H1 (cell line): ENCODE measurements around the gene DBNL. TPM values are rescaled to one million over a fixed set of nuclear protein-coding genes. Genes with fewer than 3 reads are reported as not detected.

Experiments
- CTCF ChIA-PET: fragments of 300-600 bp; sonication (Branson Sonifier 250); formaldehyde crosslinking; loops from one replicate; lab custom pipeline; 2021; ENCODE audit not compliant: partially characterized antibody; lab: Charles Lee
- POLR2A ChIA-PET: fragments of 300-600 bp; sonication (Branson Sonifier 250); formaldehyde crosslinking; loops from one replicate; lab custom pipeline; 2021; ENCODE audit warnings: inconsistent platforms; ENCODE audit not compliant: partially characterized antibody; lab: Charles Lee
- DNase-seq, 2 experiments: peaks; one replicate each; pipeline versions ENCODE4 v3.0.0 to v3.0.0-alpha.2; 2010 to 2022; ENCODE audit warnings: low spot score in 2 of 2, low read depth in 1 of 2, mixed read lengths in 1 of 2
- FAIRE-seq: peaks from 2 replicates; lab custom pipeline; 2011; peaks lifted over from hg19 to GRCh38; lab: Jason Lieb, UNC
- H2AFZ ChIP-seq: 2 replicates; pipeline ENCODE4 v1.8.1; 2012; ENCODE audit warnings: low read length, inconsistent platforms
- H2AK5ac ChIP-seq: 2 replicates; pipeline ENCODE4 v1.6.1; 2013; ENCODE audit warnings: low read depth, low read length
- H2BK120ac ChIP-seq: replicated peaks from 2 replicates; pipeline ENCODE3; 2013; ENCODE audit warnings: low read depth, low read length, inconsistent platforms
- H2BK12ac ChIP-seq: 2 replicates; pipeline ENCODE4 v1.6.1; 2013; ENCODE audit warnings: low read depth, low read length
- H2BK15ac ChIP-seq: 2 replicates; pipeline ENCODE4 v1.6.1; 2013; ENCODE audit warnings: low read length
- H2BK20ac ChIP-seq: 2 replicates; pipeline ENCODE4 v1.6.1; 2013; ENCODE audit warnings: low read length
- H2BK5ac ChIP-seq: 2 replicates; pipeline ENCODE4 v1.6.1; 2013; ENCODE audit warnings: low read depth, low read length
- H3K14ac ChIP-seq: 2 replicates; pipeline ENCODE4 v1.6.1; 2013; ENCODE audit warnings: inconsistent platforms; ENCODE audit not compliant: insufficient read length
- H3K18ac ChIP-seq: 2 replicates; pipeline ENCODE4 v1.6.1; 2013; ENCODE audit warnings: low read length; ENCODE audit errors: extremely low read depth
- H3K23ac ChIP-seq: 2 replicates; pipeline ENCODE4 v1.6.1; 2013; ENCODE audit warnings: inconsistent platforms; ENCODE audit not compliant: insufficient read length
- H3K23me2 ChIP-seq: 2 replicates; pipeline ENCODE4 v1.6.1; 2013; ENCODE audit warnings: low read depth, low read length
- H3K27ac ChIP-seq: 2 replicates; pipeline ENCODE4 v1.6.1; 2011; ENCODE audit warnings: low read depth, low read length, inconsistent platforms
- H3K27me3 ChIP-seq, 4 experiments: replicated peaks in 1 of 4; 1 replicate in 1 of 4; 2 replicates in 3 of 4; pipeline versions ENCODE4 v1.6.1 to v1.8.1; 2011 to 2013; ENCODE audit warnings: low read length in 3 of 4, mild to moderate bottlenecking in 3 of 4, inconsistent platforms in 2 of 4, mixed read lengths in 2 of 4, moderate library complexity in 1 of 4; ENCODE audit not compliant: control insufficient read depth in 3 of 4, insufficient read depth in 3 of 4; ENCODE audit errors: extremely low read depth in 1 of 4
- H3K36me3 ChIP-seq, 4 experiments: 2 replicates each; pipeline versions ENCODE4 v1.6.1 to v1.8.1; 2011 to 2013; ENCODE audit warnings: mild to moderate bottlenecking in 4 of 4, low read length in 3 of 4, moderate library complexity in 2 of 4, control low read depth in 1 of 4, inconsistent platforms in 1 of 4; ENCODE audit not compliant: insufficient read depth in 4 of 4, control insufficient read depth in 2 of 4
- H3K4ac ChIP-seq: replicated peaks from 2 replicates; pipeline ENCODE3; 2013; ENCODE audit warnings: low read length, low read depth, mixed read lengths, inconsistent platforms; ENCODE audit not compliant: insufficient read length
- H3K4me1 ChIP-seq, 4 experiments: replicated peaks in 1 of 4; 1 replicate in 1 of 4; 2 replicates in 3 of 4; pipeline versions ENCODE4 v1.6.1 to v1.8.1; 2011 to 2013; ENCODE audit warnings: low read length in 3 of 4, inconsistent platforms in 2 of 4, mixed read lengths in 1 of 4; ENCODE audit not compliant: insufficient read depth in 4 of 4, control insufficient read depth in 3 of 4
- H3K4me2 ChIP-seq, 2 experiments: 2 replicates each; pipeline versions ENCODE4 v1.6.1 to v1.8.1; 2011 to 2013; ENCODE audit warnings: low read depth in 2 of 2, low read length in 2 of 2, control low read depth in 1 of 2, inconsistent platforms in 1 of 2, mild to moderate bottlenecking in 1 of 2; ENCODE audit not compliant: insufficient read depth in 1 of 2
- H3K4me3 ChIP-seq, 4 experiments: fragments of 200-600, 300-600 bp in 1 of 4; sonication (generic), shearing (Covaris generic), sonication (Bioruptor Twin) in 1 of 4; 2 replicates each; pipeline versions ENCODE4 v1.5.1 to v1.8.1; 2011 to 2016; ENCODE audit warnings: low read length in 4 of 4, low read depth in 3 of 4, control low read depth in 2 of 4, inconsistent platforms in 2 of 4, mild to moderate bottlenecking in 2 of 4, mixed read lengths in 1 of 4, moderate library complexity in 1 of 4; ENCODE audit not compliant: insufficient read depth in 2 of 4; ENCODE audit errors: extremely low read depth in 1 of 4
- H3K56ac ChIP-seq: replicated peaks from 2 replicates; pipeline ENCODE3; 2013; ENCODE audit warnings: low read depth, mild to moderate bottlenecking, mixed read lengths, low read length, inconsistent platforms; ENCODE audit not compliant: insufficient read length
- H3K79me1 ChIP-seq: 2 replicates; pipeline ENCODE4 v1.6.1; 2013; ENCODE audit warnings: low read depth, low read length, control low read depth
- H3K79me2 ChIP-seq, 2 experiments: 2 replicates each; pipeline versions ENCODE4 v1.6.1 to v1.8.1; 2012 to 2013; ENCODE audit warnings: low read length in 2 of 2, mild to moderate bottlenecking in 2 of 2, inconsistent platforms in 1 of 2; ENCODE audit not compliant: insufficient read depth in 2 of 2, control insufficient read depth in 1 of 2
- H3K9ac ChIP-seq, 4 experiments: replicated peaks in 1 of 4; 1 replicate in 1 of 4; 2 replicates in 3 of 4; pipeline versions ENCODE4 v1.6.1 to v1.8.1; 2011 to 2013; ENCODE audit warnings: low read depth in 3 of 4, low read length in 3 of 4, control low read depth in 2 of 4, mild to moderate bottlenecking in 2 of 4, moderate library complexity in 2 of 4, inconsistent platforms in 1 of 4; ENCODE audit errors: extremely low read depth in 1 of 4
- H3K9me3 ChIP-seq, 2 experiments: 2 replicates each; pipeline versions ENCODE4 v1.6.1 to v1.8.1; 2012 to 2013; ENCODE audit warnings: mild to moderate bottlenecking in 2 of 2, moderate library complexity in 2 of 2, control low read depth in 1 of 2, inconsistent platforms in 1 of 2, low read depth in 1 of 2, low read length in 1 of 2, mixed read lengths in 1 of 2; ENCODE audit not compliant: insufficient read depth in 2 of 2
- H4K20me1 ChIP-seq, 2 experiments: replicated peaks in 1 of 2; 2 replicates each; pipeline versions ENCODE3 to v1.8.1; 2011 to 2013; ENCODE audit warnings: inconsistent platforms in 2 of 2, low read length in 2 of 2, mild to moderate bottlenecking in 1 of 2; ENCODE audit not compliant: insufficient read depth in 2 of 2, control insufficient read depth in 1 of 2
- H4K5ac ChIP-seq: 2 replicates; pipeline ENCODE4 v1.6.1; 2013; ENCODE audit warnings: low read length, low read depth, mixed read lengths, inconsistent platforms; ENCODE audit not compliant: insufficient read length
- H4K8ac ChIP-seq: 2 replicates; pipeline ENCODE4 v1.8.0; 2013; ENCODE audit warnings: mild to moderate bottlenecking, moderate library complexity, low read length, inconsistent platforms; ENCODE audit not compliant: insufficient read depth; ENCODE audit errors: extremely low read depth
- H4K91ac ChIP-seq: replicated peaks from 2 replicates; pipeline ENCODE3; 2013; ENCODE audit warnings: low read length, mixed read lengths, inconsistent platforms; ENCODE audit not compliant: insufficient read length
- CBX5 ChIP-seq: fragments of 300-800, 300-1000 bp; sonication (generic); IDR thresholded peaks from 2 replicates; pipeline ENCODE4 v1.7.1; 2016; ENCODE audit warnings: antibody characterized with exemption, low read length, low read depth
- POLR2AphosphoS5 ChIP-seq: IDR thresholded peaks from 2 replicates; pipeline ENCODE4 v1.6.1; 2011; ENCODE audit warnings: low read depth, low read length
- WGBS, 2 experiments: shearing (Covaris generic) in 1 of 2; methylation state at CpG; one replicate each; pipeline versions ENCODE4 v1.1.6 to v1.1.7; 2013 to 2015; ENCODE audit warnings: low lambda C conversion rate in 2 of 2, mixed read lengths in 2 of 2, inconsistent platforms in 1 of 2, low coverage in 1 of 2, missing lambda C conversion rate in 1 of 2; ENCODE audit not compliant: insufficient replicate concordance in 2 of 2, insufficient coverage in 1 of 2, insufficient read length in 1 of 2; ENCODE audit errors: extremely low coverage in 1 of 2, missing lambda C conversion rate in 1 of 2; 5-methylcytosine and 5-hydroxymethylcytosine counted together
- polyA plus RNA-seq, 7 experiments: library from polyadenylated mRNA; depleted of rRNA in 3 of 7; stranded (reverse) in 5 of 7; unstranded in 2 of 7; fragments of >200 nt in 5 of 7; fragments of 200-250 nt in 2 of 7; gene quantifications; 1 replicate in 5 of 7; 2 replicates in 1 of 7; 4 replicates in 1 of 7; pipeline versions ENCODE4 v1.2.1 to v1.2.3, GENCODE V29; 2011 to 2013; ENCODE audit warnings: missing spikeins in 2 of 7, mixed read lengths in 2 of 7
- total RNA-seq: library from RNA; stranded (reverse); fragmentation: NEBNext Ultra II Directional; extraction: Animal tissue kit (Norgen Biotek cat#: 25700); gene quantifications from 2 replicates; pipeline ENCODE4 v1.2.1, GENCODE V29; 2021

DBNL gene
- total and polyA plus RNA-seq, 2 of the 8 experiments (the other 6 are each of a cell fraction or from before 2014, with no cell fraction given), result 30.9 to 56.6 TPM

GRCh38 chr7:44066494-44067063 lies 22.1 kb downstream of the DBNL start:
- no peak overlapping the region for H4K8ac ChIP-seq
- no peak overlapping the region for H2BK20ac ChIP-seq
- H2BK15ac ChIP-seq, result no peak overlapping the region
- ChIA-PET POLR2A (interaction anchor here (1.0 to 7.1 kb wide), 8 partner anchors 10 to 148 kb away, joined by 3 to 48 read pairs (median 4); partner anchors contain the start of gene DBNL), CTCF (interaction anchor here (0.8 to 2.7 kb wide), 7 partner anchors 9 to 164 kb away, joined by 3 to 15 read pairs (median 4); no protein-coding TSS in a partner anchor)
- no peaks in the 10 kb centered on the region for H3K23me2 ChIP-seq
- no peak overlapping the region for H3K23ac ChIP-seq
- H3K79me2 ChIP-seq, result no peaks in the 10 kb centered on the region
- H3K4me1 ChIP-seq, result peaks cover 9 to 30% (median 26%) of the 10 kb centered on the region in 4 experiments
- FAIRE-seq (no peak), DNase-seq (no peak)
- 86% methylated on average over 7 of the region's 7 CpGs; no CpG with 5 or more reads in 1 of the 2 experiments for WGBS, 2 experiments
- no peak overlapping the region for H2BK120ac ChIP-seq
- H3K9ac ChIP-seq, result no peak overlapping the region
- H3K56ac ChIP-seq, result no peak overlapping the region
- H4K91ac ChIP-seq, result no peak overlapping the region
- no peak overlapping the region for H3K27ac ChIP-seq
- peaks cover 0 to 3% (median 0%) of the 10 kb centered on the region in 4 experiments; a peak in 2 of 7 replicates for H3K27me3 ChIP-seq
- H2AK5ac ChIP-seq, result no peak overlapping the region
- no peak overlapping the region for H2BK5ac ChIP-seq
- no peaks in the 10 kb centered on the region for H3K79me1 ChIP-seq
- H3K4me3 ChIP-seq, result no peak overlapping the region
- no peak overlapping the region for H4K5ac ChIP-seq
- no peaks in the 10 kb centered on the region for H3K9me3 ChIP-seq
- H3K36me3 ChIP-seq, result peaks cover 0 to 2% (median 0%) of the 10 kb centered on the region in 4 experiments; a peak in 1 of 8 replicates
- peak overlapping the region; percentile 49 to 57; a peak in 2 of 4 replicates for H3K4me2 ChIP-seq
- H3K18ac ChIP-seq, result no peak overlapping the region
- H2AFZ ChIP-seq, result no peak overlapping the region
- H3K4ac ChIP-seq, result no peak overlapping the region
- H3K14ac ChIP-seq, result no peak overlapping the region
- TF ChIP-seq CBX5 (no peak), POLR2AphosphoS5 (0 out of 2 replicates have a peak, but pooled peaks have one; percentile 12)
- H2BK12ac ChIP-seq, result no peak overlapping the region
- H4K20me1 ChIP-seq, result peaks cover 5 to 7% of the 10 kb centered on the region in 2 experiments
